NT2/D1 (cell line): ENCODE data around the gene NXPH3.

Experiments
- SUZ12 ChIP-seq: IDR thresholded peaks from 2 replicates; pipeline ENCODE4 v1.6.1; 2011; ENCODE audit not compliant: insufficient read length, insufficient read depth; ENCODE audit errors: extremely low read depth
- YY1 ChIP-seq: IDR thresholded peaks from 2 replicates; pipeline ENCODE4 v1.6.1; 2011; ENCODE audit not compliant: insufficient read length, insufficient read depth
- ZNF274 ChIP-seq: IDR thresholded peaks from 2 replicates; pipeline ENCODE4 v1.6.1; 2011; ENCODE audit warnings: mild to moderate bottlenecking, low read depth, low read length

GRCh38 chr17:49604314-49604869 is 28.7 kb downstream of the NXPH3 start:
- TF ChIP-seq ZNF274 = no peak
- no peak for TF ChIP-seq YY1
- no peak for TF ChIP-seq SUZ12
